Activated CD8-positive, alpha-beta memory T cell treated with anti-CD3 and anti-CD28 coated beads, Interleukin-2, amount 10 ng/mL, durations not matched to agents 7 days and 5 days (primary cell): ENCODE data around the gene C22orf23. TPM values are rescaled to one million over a fixed set of nuclear protein-coding genes. Genes with fewer than 3 reads are reported as not detected.

Experiments used
- ATAC-seq: fragments of 150-1000 bp; cut with Tn5 transposase; one replicate; pipeline ENCODE4 v1.10.0; 2021; ENCODE audit warnings: moderate library complexity
- CTCF ChIA-PET: fragments of 350-600 bp; sonication (Branson Sonifier 250); formaldehyde crosslinking; loops from one replicate; lab custom pipeline; 2021; ENCODE audit warnings: antibody characterized with exemption; lab: Charles Lee
- DNase-seq: peaks from one replicate; pipeline ENCODE4 v3.0.0-alpha.2; 2020
- H3K27ac Mint-ChIP-seq: one replicate; pipeline ENCODE4 v1.8.0; 2021; ENCODE audit warnings: mild to moderate bottlenecking, mixed read lengths
- H3K27me3 Mint-ChIP-seq: one replicate; pipeline ENCODE4 v1.8.0; 2021; ENCODE audit warnings: mixed read lengths
- H3K36me3 Mint-ChIP-seq: one replicate; pipeline ENCODE4 v1.8.0; 2021; ENCODE audit warnings: mild to moderate bottlenecking, mixed read lengths
- H3K4me1 Mint-ChIP-seq: one replicate; pipeline ENCODE4 v1.8.0; 2021; ENCODE audit warnings: mixed read lengths
- H3K4me3 Mint-ChIP-seq: one replicate; pipeline ENCODE4 v1.8.0; 2021; ENCODE audit warnings: mild to moderate bottlenecking, moderate library complexity, mixed read lengths
- H3K9me3 Mint-ChIP-seq: one replicate; pipeline ENCODE4 v1.8.0; 2022; ENCODE audit warnings: low read depth, mixed read lengths
- total RNA-seq, 2 experiments: library from RNA; stranded (reverse); gene quantifications; one replicate each; pipeline ENCODE4 v1.2.3, GENCODE V29; 2021

C22orf23 gene
- total RNA-seq, 2 experiments from 2014 or later = 0.21 TPM; not detected in 1

DNA sequence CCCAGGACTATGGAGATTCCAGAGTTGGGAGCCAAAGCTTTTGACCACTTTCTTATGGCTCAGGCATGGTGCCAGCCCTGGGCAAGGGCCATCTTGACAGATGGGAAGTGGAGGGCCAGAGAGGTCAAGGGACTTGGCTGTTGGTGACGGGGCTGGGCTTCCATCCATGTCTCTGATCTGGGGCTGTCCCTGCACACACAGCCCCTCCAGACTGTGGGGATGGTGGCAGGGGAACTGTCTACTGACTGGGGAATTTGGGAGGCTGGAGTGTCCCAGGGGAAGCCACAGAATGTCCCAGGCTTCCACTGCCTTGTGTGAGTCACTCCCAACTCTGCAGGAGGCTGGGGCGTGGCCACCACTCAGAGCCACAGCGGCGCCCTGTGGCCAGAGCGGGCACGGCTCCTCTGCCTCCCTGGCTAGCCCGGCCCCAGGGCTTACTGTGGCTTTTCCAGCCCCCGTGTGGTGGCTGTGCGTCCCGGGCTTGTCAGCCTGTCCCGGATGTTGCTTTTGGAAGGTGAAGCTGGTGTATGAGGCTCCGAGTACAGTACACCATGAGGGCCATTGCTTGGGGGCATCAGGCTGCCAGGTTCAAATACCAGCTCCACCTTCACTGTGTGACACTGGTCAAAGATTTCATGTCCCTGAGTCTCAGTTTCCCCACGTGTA lies 19.6 kb downstream of the C22orf23 start:
- Mint-ChIP-seq H3K36me3 (no peaks in the 10 kb centered on the region), H3K4me3 (no peak overlapping the region), H3K27ac (peak overlapping the region; percentile 36), H3K27me3 (no peaks in the 10 kb centered on the region), H3K4me1 (peaks cover 11% of the 10 kb centered on the region), H3K9me3 (no peaks in the 10 kb centered on the region)
- CTCF ChIA-PET = interaction anchor here (0.6 to 6.1 kb wide), 29 partner anchors 8 to 151 kb away, joined by 3 to 57 read pairs (median 4); partner anchors contain the start of genes ANKRD54, C22orf23, GCAT and MICALL1
- peak; percentile 90 for DNase-seq
- peak; percentile 99 for ATAC-seq

DNA sequence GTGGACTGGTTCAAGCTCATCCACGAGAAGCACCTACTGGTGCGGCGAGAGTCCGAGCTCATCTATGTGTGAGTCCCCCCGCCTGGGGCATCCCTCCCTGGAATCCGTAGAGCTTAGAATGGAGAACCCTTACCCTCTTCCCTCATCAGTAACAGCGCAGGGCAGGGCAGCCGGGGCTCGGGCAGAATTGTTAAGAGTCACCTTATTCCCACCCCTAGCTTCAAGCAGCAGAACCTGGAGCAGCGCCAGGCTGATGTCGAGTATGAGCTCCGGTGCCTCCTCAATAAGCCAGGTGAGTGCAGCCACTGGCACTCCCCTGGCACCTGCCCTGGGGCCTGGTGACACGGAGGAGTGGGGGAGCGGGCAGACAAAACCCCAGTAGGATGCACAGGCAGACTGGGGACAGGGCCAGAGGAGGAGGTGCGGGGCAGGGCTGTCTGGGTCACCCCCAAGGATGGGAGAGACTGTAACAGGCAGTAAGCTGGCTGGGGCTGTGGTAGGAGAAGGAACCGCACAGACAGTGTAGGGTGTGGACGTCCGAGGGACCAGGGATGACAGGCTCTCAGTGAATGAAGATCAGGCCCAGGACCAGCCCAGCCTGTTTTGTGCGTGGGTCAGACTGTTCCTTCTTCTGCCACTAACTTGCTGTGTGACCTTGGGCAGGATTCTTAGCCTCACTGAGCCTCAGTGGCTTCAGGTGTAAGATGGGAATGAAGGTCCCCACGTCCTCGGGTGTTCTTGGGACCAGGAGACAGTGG lies 20.4 kb downstream of the C22orf23 start:
- H3K4me1 Mint-ChIP-seq = peaks cover 11% of the 10 kb centered on the region
- H3K9me3 Mint-ChIP-seq = no peaks in the 10 kb centered on the region
- CTCF ChIA-PET = interaction anchor here (1.5 to 6.1 kb wide), 10 partner anchors 13 to 125 kb away, joined by 4 to 57 read pairs (median 8); partner anchors contain the start of genes GCAT and MICALL1
- H3K27ac Mint-ChIP-seq = peak overlapping the region; percentile 32
- ATAC-seq (no peak), DNase-seq (no peak)
- H3K36me3 Mint-ChIP-seq = no peaks in the 10 kb centered on the region
- no peak overlapping the region for H3K4me3 Mint-ChIP-seq
- H3K27me3 Mint-ChIP-seq = no peaks in the 10 kb centered on the region

DNA sequence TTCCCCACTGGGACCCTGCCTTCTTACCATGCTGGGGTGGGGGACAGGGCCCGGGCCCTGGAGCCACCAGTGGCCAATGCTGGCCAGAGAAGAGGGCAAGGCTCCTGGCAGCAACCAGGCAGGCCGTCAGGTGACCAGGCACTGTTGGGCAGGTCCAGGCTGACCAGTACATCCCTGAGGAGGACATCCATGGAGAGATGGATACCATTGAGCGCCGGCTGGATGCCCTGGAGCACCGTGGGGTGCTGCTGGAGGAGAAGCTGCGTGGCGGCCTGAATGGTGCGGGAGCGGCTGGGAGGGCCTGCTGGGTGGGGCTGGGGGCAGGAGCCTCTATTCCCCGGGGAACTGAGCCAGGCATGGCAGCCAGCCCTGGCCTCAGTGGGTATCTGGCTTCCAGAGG lies 21.0 kb downstream of the C22orf23 start:
- DNase-seq = no peak
- Mint-ChIP-seq H3K27ac (no peak overlapping the region), H3K9me3 (no peaks in the 10 kb centered on the region), H3K36me3 (no peaks in the 10 kb centered on the region), H3K4me3 (no peak overlapping the region), H3K4me1 (peaks cover 11% of the 10 kb centered on the region), H3K27me3 (no peaks in the 10 kb centered on the region)
- no peak for ATAC-seq
- CTCF ChIA-PET = interaction anchor here (1.4 to 6.1 kb wide), 5 partner anchors 13 to 115 kb away, joined by 4 to 57 read pairs (median 6); partner anchors contain the start of genes C22orf23 and POLR2F

DNA sequence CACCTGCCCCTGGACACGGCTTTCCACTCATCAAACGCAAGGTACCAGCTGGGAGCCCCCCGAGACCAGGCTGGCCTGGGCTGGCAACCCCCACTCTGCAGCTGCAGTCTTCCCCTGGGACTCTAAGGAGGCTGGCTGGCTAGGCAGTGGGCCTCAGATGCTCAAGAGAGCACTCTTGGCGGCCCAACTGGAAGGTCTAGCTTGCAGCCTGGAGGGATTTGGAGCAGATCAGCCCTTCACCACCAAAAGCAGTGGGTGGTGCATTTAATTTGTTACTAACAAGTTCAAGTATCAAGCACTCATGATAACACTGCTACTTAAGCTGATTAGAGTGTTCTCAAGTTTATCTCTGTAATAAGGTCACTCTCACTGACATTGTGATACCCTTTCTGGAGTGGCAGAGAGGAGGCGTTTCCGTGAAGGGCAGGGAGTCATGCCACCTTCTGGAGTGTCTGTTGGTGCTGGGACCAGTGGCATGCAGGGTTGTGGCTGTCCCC lies 21.5 kb downstream of the C22orf23 start:
- H3K27ac Mint-ChIP-seq = no peak overlapping the region
- ATAC-seq (no peak), DNase-seq (no peak)
- no peaks in the 10 kb centered on the region for H3K36me3 Mint-ChIP-seq
- H3K27me3 Mint-ChIP-seq = no peaks in the 10 kb centered on the region
- peaks cover 11% of the 10 kb centered on the region for H3K4me1 Mint-ChIP-seq
- H3K9me3 Mint-ChIP-seq = no peaks in the 10 kb centered on the region
- CTCF ChIA-PET = interaction anchor here (1.3 to 6.1 kb wide), 6 partner anchors 13 to 114 kb away, joined by 4 to 57 read pairs (median 6); partner anchors contain the start of genes C22orf23 and POLR2F
- H3K4me3 Mint-ChIP-seq = no peak overlapping the region

DNA sequence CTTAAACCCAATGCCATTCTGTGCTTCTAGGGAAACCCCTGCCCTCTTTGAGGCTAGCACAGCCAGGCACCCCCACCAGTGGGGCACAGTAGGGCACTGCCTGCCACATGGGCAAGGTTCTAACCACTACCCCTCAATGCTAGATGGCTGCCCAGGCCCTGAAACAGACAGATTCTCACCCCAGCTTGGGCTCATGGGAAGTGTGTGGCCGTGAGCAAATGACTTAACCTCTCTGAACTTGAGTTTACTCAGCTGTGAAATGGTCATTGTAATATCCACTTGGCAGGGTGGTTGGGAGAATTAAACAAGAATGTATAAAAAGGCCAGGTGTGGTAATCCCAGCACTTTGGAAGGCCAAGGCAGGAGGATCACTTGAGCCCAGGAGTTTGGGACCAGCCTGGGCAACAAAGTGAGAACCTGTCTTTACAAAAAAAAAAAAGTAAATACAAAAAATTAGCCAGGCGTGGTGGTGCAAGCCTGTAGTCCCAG lies 22.4 kb downstream of the C22orf23 start:
- H3K27me3 Mint-ChIP-seq = no peaks in the 10 kb centered on the region
- DNase-seq (no peak), ATAC-seq (no peak)
- CTCF ChIA-PET = interaction anchor here (0.8 to 6.1 kb wide), 11 partner anchors 12 to 117 kb away, joined by 3 to 57 read pairs (median 4); partner anchors contain the start of genes C22orf23, EIF3L and POLR2F
- H3K36me3 Mint-ChIP-seq = no peaks in the 10 kb centered on the region
- H3K4me1 Mint-ChIP-seq = peaks cover 11% of the 10 kb centered on the region
- H3K4me3 Mint-ChIP-seq = no peak overlapping the region
- no peaks in the 10 kb centered on the region for H3K9me3 Mint-ChIP-seq
- no peak overlapping the region for H3K27ac Mint-ChIP-seq

- peaks cover 11% of the 10 kb centered on the region for H3K4me1 Mint-ChIP-seq
- DNase-seq (no peak), ATAC-seq (peak; percentile 28)
- H3K27ac Mint-ChIP-seq = no peak overlapping the region
- no peaks in the 10 kb centered on the region for H3K27me3 Mint-ChIP-seq
- no peaks in the 10 kb centered on the region for H3K36me3 Mint-ChIP-seq
- H3K9me3 Mint-ChIP-seq = no peaks in the 10 kb centered on the region
- CTCF ChIA-PET = interaction anchor here (0.6 to 6.1 kb wide), 9 partner anchors 11 to 385 kb away, joined by 3 to 57 read pairs (median 4); partner anchors contain the start of gene EIF3L
- H3K4me3 Mint-ChIP-seq = no peak overlapping the region
Measured at GRCh38 chr22:37930270-37930951, 23.0 kb downstream of the C22orf23 start.

- DNase-seq = no peak
- Mint-ChIP-seq H3K36me3 (no peaks in the 10 kb centered on the region), H3K9me3 (no peaks in the 10 kb centered on the region), H3K4me1 (peaks cover 11% of the 10 kb centered on the region), H3K27ac (no peak overlapping the region), H3K27me3 (no peaks in the 10 kb centered on the region), H3K4me3 (no peak overlapping the region)
- ATAC-seq = no peak
- CTCF ChIA-PET = no interaction called here
Measured at GRCh38 chr22:37929390-37929789, 24.0 kb downstream of the C22orf23 start.

DNA sequence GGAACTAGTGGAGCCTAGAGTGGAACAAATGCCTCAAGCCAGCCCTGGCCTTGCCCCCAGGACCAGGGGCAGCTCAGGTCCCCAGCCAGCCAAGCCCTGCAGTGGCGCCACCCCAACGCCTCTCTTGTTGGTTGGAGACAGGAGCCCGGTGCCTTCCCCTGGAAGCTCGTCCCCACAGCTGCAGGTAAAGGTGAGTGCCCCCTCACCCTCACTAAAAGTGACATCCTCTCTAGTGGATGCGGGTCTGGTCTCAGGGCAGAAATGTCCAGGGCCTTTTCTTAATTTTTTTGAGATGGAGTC lies 25.8 kb downstream of the C22orf23 start:
- ATAC-seq (no peak), DNase-seq (no peak)
- no peaks in the 10 kb centered on the region for H3K9me3 Mint-ChIP-seq
- H3K36me3 Mint-ChIP-seq = no peaks in the 10 kb centered on the region
- H3K27ac Mint-ChIP-seq = no peak overlapping the region
- H3K4me3 Mint-ChIP-seq = no peak overlapping the region
- CTCF ChIA-PET = interaction anchor here (1.0 kb wide), 1 partner anchor 21 kb away, joined by 3 read pairs; the partner anchor contains the start of gene MICALL1
- H3K4me1 Mint-ChIP-seq = no peaks in the 10 kb centered on the region
- no peaks in the 10 kb centered on the region for H3K27me3 Mint-ChIP-seq

DNA sequence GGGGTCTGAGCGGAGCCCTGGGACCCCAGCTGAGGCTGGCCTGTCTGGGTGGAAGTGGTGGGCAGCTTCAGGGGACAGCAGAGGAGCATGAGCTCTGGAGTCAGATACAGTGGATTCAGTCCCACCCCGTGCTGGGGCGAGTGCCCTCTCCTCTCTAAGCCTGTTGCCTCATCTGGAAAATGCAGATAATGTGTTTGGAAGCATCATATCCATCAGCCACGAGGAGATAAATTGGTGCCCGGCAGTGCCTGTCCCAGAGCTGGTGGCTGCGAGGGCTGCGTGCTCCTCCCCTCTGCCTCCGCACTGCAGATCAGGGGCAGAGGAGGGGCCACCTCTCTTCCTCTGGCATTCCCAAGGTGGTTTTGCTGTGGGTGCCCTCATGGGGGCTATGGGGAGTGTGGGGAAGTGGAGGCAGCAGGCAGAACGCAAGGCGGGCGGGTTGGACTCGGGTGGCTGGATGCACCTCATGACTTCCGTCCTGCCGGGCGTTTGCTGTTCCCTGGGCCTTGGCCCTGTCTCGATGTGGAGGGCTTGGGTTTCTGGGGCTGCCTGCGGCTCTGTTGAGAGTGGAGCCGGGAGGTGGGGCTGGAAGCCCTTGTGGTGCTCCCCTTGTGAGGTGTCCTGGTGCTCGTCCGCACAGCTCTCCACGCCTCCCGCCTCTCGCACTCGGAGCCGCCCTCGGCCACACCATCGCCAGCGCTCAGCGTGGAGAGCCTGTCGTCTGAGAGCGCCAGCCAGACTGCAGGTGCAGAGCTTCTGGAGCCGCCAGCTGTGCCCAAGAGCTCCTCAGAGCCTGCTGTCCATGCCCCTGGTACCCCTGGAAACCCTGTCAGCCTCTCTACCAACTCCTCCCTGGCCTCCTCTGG lies 26.4 kb downstream of the C22orf23 start:
- no peak overlapping the region for H3K4me3 Mint-ChIP-seq
- H3K4me1 Mint-ChIP-seq = no peaks in the 10 kb centered on the region
- DNase-seq (no peak), ATAC-seq (no peak)
- no peaks in the 10 kb centered on the region for H3K36me3 Mint-ChIP-seq
- no peaks in the 10 kb centered on the region for H3K27me3 Mint-ChIP-seq
- CTCF ChIA-PET = no interaction called here
- no peak overlapping the region for H3K27ac Mint-ChIP-seq
- H3K9me3 Mint-ChIP-seq = no peaks in the 10 kb centered on the region

GRCh38 chr22:37926358-37926757 lies 27.0 kb downstream of the C22orf23 start:
- H3K9me3 Mint-ChIP-seq = no peaks in the 10 kb centered on the region
- ATAC-seq (no peak), DNase-seq (no peak)
- CTCF ChIA-PET = no interaction called here
- no peaks in the 10 kb centered on the region for H3K4me1 Mint-ChIP-seq
- no peaks in the 10 kb centered on the region for H3K27me3 Mint-ChIP-seq
- no peak overlapping the region for H3K27ac Mint-ChIP-seq
- no peak overlapping the region for H3K4me3 Mint-ChIP-seq
- H3K36me3 Mint-ChIP-seq = no peaks in the 10 kb centered on the region

GRCh38 chr22:37925767-37926166 lies 27.6 kb downstream of the C22orf23 start:
- DNase-seq (no peak), ATAC-seq (no peak)
- no peak overlapping the region for H3K27ac Mint-ChIP-seq
- H3K36me3 Mint-ChIP-seq = no peaks in the 10 kb centered on the region
- H3K27me3 Mint-ChIP-seq = no peaks in the 10 kb centered on the region
- CTCF ChIA-PET = no interaction called here
- no peak overlapping the region for H3K4me3 Mint-ChIP-seq
- no peaks in the 10 kb centered on the region for H3K4me1 Mint-ChIP-seq
- no peaks in the 10 kb centered on the region for H3K9me3 Mint-ChIP-seq

- Mint-ChIP-seq H3K9me3 (no peaks in the 10 kb centered on the region), H3K4me1 (peaks cover under 1% of the 10 kb centered on the region), H3K36me3 (no peaks in the 10 kb centered on the region), H3K27me3 (no peaks in the 10 kb centered on the region), H3K4me3 (no peak overlapping the region), H3K27ac (no peak overlapping the region)
- no peak for DNase-seq
- ATAC-seq = no peak
- CTCF ChIA-PET = interaction anchor here (1.9 kb wide), 1 partner anchor 9 kb away, joined by 5 read pairs; no protein-coding TSS in a partner anchor
Measured at GRCh38 chr22:37925330-37925729, 28.1 kb downstream of the C22orf23 start.
